NOMO-1 treated with dmso at 0.1 percent for 144 hours (cell line): ENCODE results near the gene CFAP61.

ENCODE experiments used
- DNase-seq: peaks from one replicate; lab custom pipeline; 2025; ENCODE audit not compliant: unreplicated experiment; lab: John Stamatoyannopoulos, UW

The CFAP61 gene

GRCh38 chr20:20036756-20037155 lies 15.6 kb upstream of the CFAP61 start:
- DNase-seq: no peak

GRCh38 chr20:20037960-20038359 lies 14.4 kb upstream of the CFAP61 start:
- no peak for DNase-seq

- no peak for DNase-seq
Measured at GRCh38 chr20:20038586-20038985, 13.7 kb upstream of the CFAP61 start.

- no peak for DNase-seq
Measured at GRCh38 chr20:20039752-20040387, 12.5 kb upstream of the CFAP61 start.

- no peak for DNase-seq
Measured at GRCh38 chr20:20051767-20052073, 612 bp upstream of the CFAP61 start.

- DNase-seq: no peak
Measured at GRCh38 chr20:20060234-20060998, 8.1 kb downstream of the CFAP61 start.

- DNase-seq: no peak
Measured at GRCh38 chr20:20063941-20064702, 11.8 kb downstream of the CFAP61 start.

- no peak for DNase-seq
Measured at GRCh38 chr20:20065361-20065760, 13.0 kb downstream of the CFAP61 start.

- DNase-seq: no peak
Measured at GRCh38 chr20:20070871-20071726, 18.8 kb downstream of the CFAP61 start.

- no peak for DNase-seq
Measured at GRCh38 chr20:20073801-20074371, 21.6 kb downstream of the CFAP61 start.

- no peak for DNase-seq
Measured at GRCh38 chr20:20075032-20075431, 22.7 kb downstream of the CFAP61 start.

- no peak for DNase-seq
Measured at GRCh38 chr20:20076297-20077065, 24.1 kb downstream of the CFAP61 start.

GRCh38 chr20:20078041-20078440 lies 25.7 kb downstream of the CFAP61 start:
- DNase-seq: no peak

- no peak for DNase-seq
Measured at GRCh38 chr20:20079102-20079784, 26.9 kb downstream of the CFAP61 start.

GRCh38 chr20:20083807-20084206 lies 31.5 kb downstream of the CFAP61 start:
- peak; percentile 41 for DNase-seq

GRCh38 chr20:20084296-20084752 lies 32.0 kb downstream of the CFAP61 start:
- DNase-seq: no peak

GRCh38 chr20:20085071-20085470 lies 32.7 kb downstream of the CFAP61 start:
- no peak for DNase-seq

- no peak for DNase-seq
Measured at GRCh38 chr20:20085812-20086211, 33.5 kb downstream of the CFAP61 start.

- DNase-seq: no peak
Measured at GRCh38 chr20:20089018-20089417, 36.7 kb downstream of the CFAP61 start.
